ENCODE measurements around the gene ZNF80.

GRCh38 chr3:114216186-114216970, 21.0 kb downstream of the ZNF80 start:
- TF ChIP-seq CTCF (IDR thresholded peaks at IDR 0.05 in 8 of 11, conservative IDR thresholded peaks at IDR 0.05 in 3 of 11) (no peak), POLR2A (IDR thresholded peaks at IDR 0.05) (no peak)

Data from spleen (tissue), 7 donors.